Measurements from ENCODE around the gene CLCN6. TPM values are rescaled to one million over a fixed set of nuclear protein-coding genes. Genes with fewer than 3 reads are reported as not detected.

The CLCN6 gene
- total and polyA plus RNA-seq, 10 of the 15 experiments (the other 5 are each of a cell fraction or from before 2014, with no cell fraction given) = 2.2 to 20.9 (median 10.2) TPM

DNA sequence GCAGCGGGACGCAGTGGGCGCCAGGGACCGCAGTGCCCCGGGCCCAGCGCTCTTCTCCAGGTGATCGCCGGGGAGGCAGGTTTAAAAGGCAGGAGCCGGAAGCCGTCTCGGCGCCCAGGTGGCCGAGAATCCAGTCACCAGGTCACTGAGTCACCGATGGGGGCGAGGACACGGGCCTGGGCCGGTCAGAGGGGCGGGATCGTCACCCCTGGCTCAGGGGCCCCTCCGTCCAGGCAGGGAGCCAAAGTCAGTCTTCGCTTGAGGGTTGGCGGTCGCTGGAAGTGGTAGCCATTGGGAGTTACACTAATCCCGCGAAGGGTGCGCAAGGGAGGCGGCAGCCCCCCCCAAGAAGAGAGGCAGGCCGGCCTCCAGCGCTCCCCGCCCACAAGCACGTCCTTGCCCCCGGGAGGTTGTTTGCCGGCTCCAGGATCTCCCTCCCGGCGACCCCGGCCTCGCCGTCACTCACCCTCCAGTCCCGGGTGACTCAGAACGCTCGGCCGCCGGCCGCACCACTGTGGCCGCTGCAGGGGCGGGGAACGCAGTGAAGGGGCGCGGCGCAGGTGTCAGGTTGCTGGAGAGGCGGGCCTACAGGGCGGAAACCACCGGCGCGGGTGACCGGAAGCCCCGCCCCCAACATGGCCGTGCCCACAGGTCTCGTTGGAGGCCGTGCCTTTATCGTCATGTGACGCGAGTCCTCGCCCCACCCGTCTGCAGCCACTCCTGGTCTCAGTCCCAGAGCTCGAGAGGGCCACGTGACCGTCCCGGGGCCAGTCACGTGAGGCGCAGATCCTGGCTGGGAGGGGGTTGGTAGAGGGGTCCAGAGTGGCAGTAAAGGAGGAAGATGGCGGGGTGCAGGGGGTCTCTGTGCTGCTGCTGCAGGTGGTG is at the start of gene CLCN6, which contains the start of gene MTHFR (continued):
- TF ChIP-seq, protein P1, sequence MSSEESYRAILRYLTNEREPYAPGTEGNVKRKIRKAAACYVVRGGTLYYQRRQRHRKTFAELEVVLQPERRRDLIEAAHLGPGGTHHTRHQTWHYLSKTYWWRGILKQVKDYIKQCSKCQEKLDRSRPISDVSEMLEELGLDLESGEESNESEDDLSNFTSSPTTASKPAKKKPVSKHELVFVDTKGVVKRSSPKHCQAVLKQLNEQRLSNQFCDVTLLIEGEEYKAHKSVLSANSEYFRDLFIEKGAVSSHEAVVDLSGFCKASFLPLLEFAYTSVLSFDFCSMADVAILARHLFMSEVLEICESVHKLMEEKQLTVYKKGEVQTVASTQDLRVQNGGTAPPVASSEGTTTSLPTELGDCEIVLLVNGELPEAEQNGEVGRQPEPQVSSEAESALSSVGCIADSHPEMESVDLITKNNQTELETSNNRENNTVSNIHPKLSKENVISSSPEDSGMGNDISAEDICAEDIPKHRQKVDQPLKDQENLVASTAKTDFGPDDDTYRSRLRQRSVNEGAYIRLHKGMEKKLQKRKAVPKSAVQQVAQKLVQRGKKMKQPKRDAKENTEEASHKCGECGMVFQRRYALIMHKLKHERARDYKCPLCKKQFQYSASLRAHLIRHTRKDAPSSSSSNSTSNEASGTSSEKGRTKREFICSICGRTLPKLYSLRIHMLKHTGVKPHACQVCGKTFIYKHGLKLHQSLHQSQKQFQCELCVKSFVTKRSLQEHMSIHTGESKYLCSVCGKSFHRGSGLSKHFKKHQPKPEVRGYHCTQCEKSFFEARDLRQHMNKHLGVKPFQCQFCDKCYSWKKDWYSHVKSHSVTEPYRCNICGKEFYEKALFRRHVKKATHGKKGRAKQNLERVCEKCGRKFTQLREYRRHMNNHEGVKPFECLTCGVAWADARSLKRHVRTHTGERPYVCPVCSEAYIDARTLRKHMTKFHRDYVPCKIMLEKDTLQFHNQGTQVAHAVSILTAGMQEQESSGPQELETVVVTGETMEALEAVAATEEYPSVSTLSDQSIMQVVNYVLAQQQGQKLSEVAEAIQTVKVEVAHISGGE (CRISPR knock-in tag; IDR thresholded peaks at IDR 0.05) = 0 out of 2 replicates have a peak, but pooled peaks have one; percentile 42
- peak; percentile 39 to 72; a peak in 3 of 4 replicates for TF ChIP-seq EP300 (IDR thresholded peaks at IDR 0.05; ENCODE audit: borderline replicate concordance in 1 of 2, control insufficient read depth in 1 of 2, low read depth in 2 of 2, low read length in 2 of 2)
- TF ChIP-seq, protein P2, sequence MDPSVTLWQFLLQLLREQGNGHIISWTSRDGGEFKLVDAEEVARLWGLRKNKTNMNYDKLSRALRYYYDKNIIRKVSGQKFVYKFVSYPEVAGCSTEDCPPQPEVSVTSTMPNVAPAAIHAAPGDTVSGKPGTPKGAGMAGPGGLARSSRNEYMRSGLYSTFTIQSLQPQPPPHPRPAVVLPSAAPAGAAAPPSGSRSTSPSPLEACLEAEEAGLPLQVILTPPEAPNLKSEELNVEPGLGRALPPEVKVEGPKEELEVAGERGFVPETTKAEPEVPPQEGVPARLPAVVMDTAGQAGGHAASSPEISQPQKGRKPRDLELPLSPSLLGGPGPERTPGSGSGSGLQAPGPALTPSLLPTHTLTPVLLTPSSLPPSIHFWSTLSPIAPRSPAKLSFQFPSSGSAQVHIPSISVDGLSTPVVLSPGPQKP (IDR thresholded peaks at IDR 0.05; ENCODE audit: low read depth, low read length) = 0 out of 2 replicates have a peak, but pooled peaks have one; percentile 44
- peak; percentile 100 for TF ChIP-seq RELA (IDR thresholded peaks at IDR 0.05; ENCODE audit: borderline replicate concordance, partially characterized antibody)
- TF ChIP-seq YY1 (IDR thresholded peaks at IDR 0.05; ENCODE audit: low read depth, low read length) = peak; percentile 95
- TF ChIP-seq, protein P3, sequence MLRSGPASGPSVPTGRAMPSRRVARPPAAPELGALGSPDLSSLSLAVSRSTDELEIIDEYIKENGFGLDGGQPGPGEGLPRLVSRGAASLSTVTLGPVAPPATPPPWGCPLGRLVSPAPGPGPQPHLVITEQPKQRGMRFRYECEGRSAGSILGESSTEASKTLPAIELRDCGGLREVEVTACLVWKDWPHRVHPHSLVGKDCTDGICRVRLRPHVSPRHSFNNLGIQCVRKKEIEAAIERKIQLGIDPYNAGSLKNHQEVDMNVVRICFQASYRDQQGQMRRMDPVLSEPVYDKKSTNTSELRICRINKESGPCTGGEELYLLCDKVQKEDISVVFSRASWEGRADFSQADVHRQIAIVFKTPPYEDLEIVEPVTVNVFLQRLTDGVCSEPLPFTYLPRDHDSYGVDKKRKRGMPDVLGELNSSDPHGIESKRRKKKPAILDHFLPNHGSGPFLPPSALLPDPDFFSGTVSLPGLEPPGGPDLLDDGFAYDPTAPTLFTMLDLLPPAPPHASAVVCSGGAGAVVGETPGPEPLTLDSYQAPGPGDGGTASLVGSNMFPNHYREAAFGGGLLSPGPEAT (IDR thresholded peaks at IDR 0.05; ENCODE audit: low read depth) = peak; percentile 83
- peak; percentile 43; the same call in 1 of the 2 replicates for TF ChIP-seq HCFC1 (IDR thresholded peaks at IDR 0.05; ENCODE audit: low read length)
- TF ChIP-seq EGR1 (IDR thresholded peaks at IDR 0.05; ENCODE audit: borderline replicate concordance in 1 of 2, low read depth in 2 of 2, low read length in 2 of 2) = peak in 1 of 2 experiments; percentile 33; a peak in 1 of 3 replicates
- no peak for TF ChIP-seq ETV6 (conservative IDR thresholded peaks at IDR 0.05 in 1 of 2, IDR thresholded peaks at IDR 0.05 in 1 of 2; ENCODE audit: borderline replicate concordance in 1 of 2, low read depth in 1 of 2)
- TF ChIP-seq, protein P4, sequence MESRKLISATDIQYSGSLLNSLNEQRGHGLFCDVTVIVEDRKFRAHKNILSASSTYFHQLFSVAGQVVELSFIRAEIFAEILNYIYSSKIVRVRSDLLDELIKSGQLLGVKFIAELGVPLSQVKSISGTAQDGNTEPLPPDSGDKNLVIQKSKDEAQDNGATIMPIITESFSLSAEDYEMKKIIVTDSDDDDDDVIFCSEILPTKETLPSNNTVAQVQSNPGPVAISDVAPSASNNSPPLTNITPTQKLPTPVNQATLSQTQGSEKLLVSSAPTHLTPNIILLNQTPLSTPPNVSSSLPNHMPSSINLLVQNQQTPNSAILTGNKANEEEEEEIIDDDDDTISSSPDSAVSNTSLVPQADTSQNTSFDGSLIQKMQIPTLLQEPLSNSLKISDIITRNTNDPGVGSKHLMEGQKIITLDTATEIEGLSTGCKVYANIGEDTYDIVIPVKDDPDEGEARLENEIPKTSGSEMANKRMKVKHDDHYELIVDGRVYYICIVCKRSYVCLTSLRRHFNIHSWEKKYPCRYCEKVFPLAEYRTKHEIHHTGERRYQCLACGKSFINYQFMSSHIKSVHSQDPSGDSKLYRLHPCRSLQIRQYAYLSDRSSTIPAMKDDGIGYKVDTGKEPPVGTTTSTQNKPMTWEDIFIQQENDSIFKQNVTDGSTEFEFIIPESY (IDR thresholded peaks at IDR 0.05) = no peak
- TF ChIP-seq, protein P5, sequence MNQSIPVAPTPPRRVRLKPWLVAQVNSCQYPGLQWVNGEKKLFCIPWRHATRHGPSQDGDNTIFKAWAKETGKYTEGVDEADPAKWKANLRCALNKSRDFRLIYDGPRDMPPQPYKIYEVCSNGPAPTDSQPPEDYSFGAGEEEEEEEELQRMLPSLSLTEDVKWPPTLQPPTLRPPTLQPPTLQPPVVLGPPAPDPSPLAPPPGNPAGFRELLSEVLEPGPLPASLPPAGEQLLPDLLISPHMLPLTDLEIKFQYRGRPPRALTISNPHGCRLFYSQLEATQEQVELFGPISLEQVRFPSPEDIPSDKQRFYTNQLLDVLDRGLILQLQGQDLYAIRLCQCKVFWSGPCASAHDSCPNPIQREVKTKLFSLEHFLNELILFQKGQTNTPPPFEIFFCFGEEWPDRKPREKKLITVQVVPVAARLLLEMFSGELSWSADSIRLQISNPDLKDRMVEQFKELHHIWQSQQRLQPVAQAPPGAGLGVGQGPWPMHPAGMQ (IDR thresholded peaks at IDR 0.05; ENCODE audit: borderline replicate concordance) = no peak
- TF ChIP-seq, protein P6, sequence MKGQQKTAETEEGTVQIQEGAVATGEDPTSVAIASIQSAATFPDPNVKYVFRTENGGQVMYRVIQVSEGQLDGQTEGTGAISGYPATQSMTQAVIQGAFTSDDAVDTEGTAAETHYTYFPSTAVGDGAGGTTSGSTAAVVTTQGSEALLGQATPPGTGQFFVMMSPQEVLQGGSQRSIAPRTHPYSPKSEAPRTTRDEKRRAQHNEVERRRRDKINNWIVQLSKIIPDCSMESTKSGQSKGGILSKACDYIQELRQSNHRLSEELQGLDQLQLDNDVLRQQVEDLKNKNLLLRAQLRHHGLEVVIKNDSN (IDR thresholded peaks at IDR 0.05; ENCODE audit: borderline replicate concordance, extremely low read length, insufficient read depth, low read depth, low read length) = peak; percentile 100
